ENCODE data around the gene EXOC1L. TPM values are rescaled to one million over a fixed set of nuclear protein-coding genes. Genes with fewer than 3 reads are reported as not detected.

Gene EXOC1L
- total RNA-seq, result not detected in 2 replicates

GRCh38 chr4:55819634-55820033 is at the start of gene EXOC1L:
EXOC1L (plus strand) TSS chr4:55819790; CDS start chr4:55820027, 237 bp downstream.

GRCh38 chr4:55853484-55854046 is 34.0 kb downstream of the EXOC1L start, which contains the start of gene EXOC1:
EXOC1 (plus strand) TSS chr4:55853648; CDS start chr4:55858324, 4,676 bp downstream.

Other genes with a start within 250 kb of the EXOC1L start
- not detected in 2 replicates for gene PDCL2, start 227.5 kb upstream of the EXOC1L start, total RNA-seq
- gene NMU, start 183.5 kb upstream of the EXOC1L start, total RNA-seq, result not detected in 2 replicates
- gene EXOC1, start 33.9 kb downstream of the EXOC1L start, total RNA-seq, result 63.5 and 75.2 TPM in 2 replicates
- 3.5 and 8.9 TPM in 2 replicates for gene CEP135, start 129.2 kb downstream of the EXOC1L start, total RNA-seq

All from smooth muscle cell of trachea (primary cell).